Loucy (cell line): Measurements from ENCODE around the gene SALL2.
A peak's percentile ranks its signal among the peaks of the same experiment; 100 is the strongest.

Experiments
- H2AFZ ChIP-seq: fragments of 200-600 bp; sonication (generic); 2 replicates; pipeline ENCODE4 v1.6.0; 2016; ENCODE audit warnings: antibody characterized with exemption, mild to moderate bottlenecking, low read length, moderate library complexity
- H3F3A ChIP-seq: fragments of 200-600 bp; 2 replicates; pipeline ENCODE4 v1.6.0; 2016; ENCODE audit warnings: antibody characterized with exemption, low read depth, mild to moderate bottlenecking
- H3K27me3 ChIP-seq: fragments of 200-600 bp; sonication (generic); 2 replicates; pipeline ENCODE4 v1.6.1; 2014; ENCODE audit warnings: low read length, mild to moderate bottlenecking; ENCODE audit not compliant: insufficient read depth, poor library complexity, severe bottlenecking
- H3K36me3 ChIP-seq: fragments of 200-600 bp; sonication (generic); 2 replicates; pipeline ENCODE4 v1.6.1; 2016; ENCODE audit warnings: low read length; ENCODE audit not compliant: insufficient read depth
- H3K4me1 ChIP-seq: fragments of 200-600 bp; sonication (generic); 2 replicates; pipeline ENCODE4 v1.5.1; 2014; ENCODE audit warnings: low read length, mild to moderate bottlenecking; ENCODE audit not compliant: insufficient read depth, poor library complexity, severe bottlenecking
- H3K4me2 ChIP-seq: fragments of 200-600 bp; sonication (generic); 2 replicates; pipeline ENCODE4 v1.6.0; 2014; ENCODE audit warnings: antibody characterized with exemption, low read length, low read depth, mild to moderate bottlenecking; ENCODE audit not compliant: poor library complexity, severe bottlenecking
- H3K4me3 ChIP-seq: fragments of 200-600 bp; sonication (generic); 2 replicates; pipeline ENCODE4 v1.5.1; 2014; ENCODE audit warnings: low read length, mild to moderate bottlenecking, mixed read lengths; ENCODE audit not compliant: poor library complexity, severe bottlenecking
- H3K79me2 ChIP-seq: fragments of 200-600 bp; sonication (generic); 2 replicates; pipeline ENCODE4 v1.6.1; 2014; ENCODE audit warnings: low read length; ENCODE audit not compliant: insufficient read depth
- H3K9ac ChIP-seq: fragments of 200-600 bp; sonication (generic); 2 replicates; pipeline ENCODE4 v1.6.0; 2014; ENCODE audit warnings: mild to moderate bottlenecking, low read depth, low read length, moderate library complexity; ENCODE audit not compliant: poor library complexity, severe bottlenecking
- H3K9me2 ChIP-seq: fragments of 200-600 bp; sonication (generic); replicated peaks from 2 replicates; pipeline ENCODE4 v1.6.1; 2016; ENCODE audit warnings: low read depth, low read length, mixed read lengths
- H3K9me3 ChIP-seq: fragments of 200-600 bp; sonication (generic); 2 replicates; pipeline ENCODE4 v1.6.1; 2014; ENCODE audit warnings: mild to moderate bottlenecking, antibody characterized with exemption, low read length, low read depth; ENCODE audit not compliant: insufficient read depth
- H4K20me1 ChIP-seq: fragments of 200-600 bp; sonication (generic); 2 replicates; pipeline ENCODE4 v1.6.0; 2014; ENCODE audit warnings: antibody characterized with exemption, low read length, mild to moderate bottlenecking; ENCODE audit not compliant: insufficient read depth, poor library complexity, severe bottlenecking
- EZH2phosphoT487 ChIP-seq: fragments of 200-600 bp; IDR thresholded peaks from 2 replicates; pipeline ENCODE4 v1.6.1; 2018; ENCODE audit warnings: antibody characterized with exemption, mild to moderate bottlenecking, moderate library complexity, borderline replicate concordance
- TF ChIP-seq, protein P1 (sequence below): fragments of 200-600 bp; sonication (generic); conservative IDR thresholded peaks from 2 replicates; pipeline ENCODE4 v1.5.1; 2014; ENCODE audit warnings: mild to moderate bottlenecking, antibody characterized with exemption, low read length

The SALL2 gene

DNA sequence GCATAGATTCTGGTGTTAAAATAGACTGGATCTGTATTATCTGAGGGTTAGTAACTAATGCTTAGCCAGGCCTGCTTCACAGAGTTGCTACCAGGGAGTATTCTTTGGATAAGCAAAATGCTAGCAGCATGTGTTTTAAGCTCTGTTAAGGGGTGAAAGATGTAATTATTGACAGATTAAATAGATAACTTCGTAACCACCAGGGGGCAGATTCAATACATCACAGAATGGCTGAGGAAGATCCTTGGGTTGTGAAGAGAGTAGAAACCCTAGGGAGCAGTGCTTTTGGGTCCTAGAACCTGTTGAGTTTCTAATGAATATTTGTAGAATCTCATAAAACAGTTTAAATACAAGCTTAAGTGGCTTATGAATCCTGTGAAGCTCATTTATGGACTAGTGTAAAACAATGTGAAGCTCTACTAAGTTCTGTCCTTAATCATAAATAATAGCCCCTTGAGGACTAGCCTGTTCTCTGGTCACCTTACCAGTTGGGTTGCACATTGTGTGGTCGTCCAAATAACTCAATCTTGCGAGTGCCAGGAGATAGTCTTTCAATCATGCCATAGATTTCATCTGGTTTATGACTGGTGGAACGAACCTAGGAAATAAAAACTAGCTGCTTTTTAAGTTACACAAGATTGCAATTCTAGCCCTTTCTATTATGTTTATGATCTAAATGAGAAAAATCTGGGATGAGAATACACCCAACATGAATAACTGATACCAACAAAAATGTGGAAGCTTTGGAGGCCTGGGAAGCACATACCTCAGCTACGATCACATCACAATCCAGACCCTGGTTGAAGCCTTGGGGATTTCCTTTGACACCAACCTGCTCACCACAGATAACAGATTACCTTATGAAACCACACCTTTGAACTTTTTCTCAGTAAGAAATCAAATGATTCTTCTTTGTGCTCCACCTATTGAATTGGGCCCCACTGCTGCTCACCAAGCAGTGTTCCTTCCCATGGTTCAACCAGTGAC is 27.3 kb downstream of the SALL2 start:
- no peaks in the 10 kb centered on the region for H3K27me3 ChIP-seq
- H3F3A ChIP-seq, result no peaks in the 10 kb centered on the region; the same call in 1 of the 2 replicates
- no peaks in the 10 kb centered on the region for H4K20me1 ChIP-seq
- no peaks in the 10 kb centered on the region for H3K4me1 ChIP-seq
- no peaks in the 10 kb centered on the region for H3K9me2 ChIP-seq
- H3K9ac ChIP-seq, result no peak overlapping the region
- H3K4me3 ChIP-seq, result no peak overlapping the region
- no peak overlapping the region for H2AFZ ChIP-seq
- H3K79me2 ChIP-seq, result 0 out of 2 replicates have a peak, but pooled peaks cover 7% of the 10 kb centered on the region
- no peak for TF ChIP-seq EZH2phosphoT487
- TF ChIP-seq, protein P1, sequence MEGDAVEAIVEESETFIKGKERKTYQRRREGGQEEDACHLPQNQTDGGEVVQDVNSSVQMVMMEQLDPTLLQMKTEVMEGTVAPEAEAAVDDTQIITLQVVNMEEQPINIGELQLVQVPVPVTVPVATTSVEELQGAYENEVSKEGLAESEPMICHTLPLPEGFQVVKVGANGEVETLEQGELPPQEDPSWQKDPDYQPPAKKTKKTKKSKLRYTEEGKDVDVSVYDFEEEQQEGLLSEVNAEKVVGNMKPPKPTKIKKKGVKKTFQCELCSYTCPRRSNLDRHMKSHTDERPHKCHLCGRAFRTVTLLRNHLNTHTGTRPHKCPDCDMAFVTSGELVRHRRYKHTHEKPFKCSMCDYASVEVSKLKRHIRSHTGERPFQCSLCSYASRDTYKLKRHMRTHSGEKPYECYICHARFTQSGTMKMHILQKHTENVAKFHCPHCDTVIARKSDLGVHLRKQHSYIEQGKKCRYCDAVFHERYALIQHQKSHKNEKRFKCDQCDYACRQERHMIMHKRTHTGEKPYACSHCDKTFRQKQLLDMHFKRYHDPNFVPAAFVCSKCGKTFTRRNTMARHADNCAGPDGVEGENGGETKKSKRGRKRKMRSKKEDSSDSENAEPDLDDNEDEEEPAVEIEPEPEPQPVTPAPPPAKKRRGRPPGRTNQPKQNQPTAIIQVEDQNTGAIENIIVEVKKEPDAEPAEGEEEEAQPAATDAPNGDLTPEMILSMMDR, result peak; percentile 69
- H3K4me2 ChIP-seq, result no peak overlapping the region
- H3K36me3 ChIP-seq, result peaks cover 84% of the 10 kb centered on the region
- no peaks in the 10 kb centered on the region for H3K9me3 ChIP-seq

DNA sequence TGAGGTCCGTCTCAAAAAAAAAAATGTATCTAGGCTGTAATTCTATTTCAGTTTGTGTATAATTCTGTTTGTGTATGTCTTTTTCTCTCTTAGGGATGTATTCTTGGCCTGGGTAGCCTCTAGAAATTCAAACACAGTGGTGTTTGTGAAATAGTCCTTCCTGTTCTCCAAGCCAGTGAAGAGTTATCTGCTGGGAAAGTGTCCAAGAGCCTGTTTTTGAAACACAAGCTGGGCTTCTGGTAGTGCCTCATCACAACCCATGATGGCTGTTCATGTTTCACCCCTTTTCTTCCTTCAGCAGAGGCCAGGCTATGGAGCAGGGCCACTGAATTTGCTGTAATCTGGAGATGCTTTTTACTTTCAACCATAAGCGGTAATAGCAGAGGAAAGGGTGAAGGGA is 29.7 kb downstream of the SALL2 start:
- Histone ChIP-seq H3K36me3 (peaks cover 78% of the 10 kb centered on the region), H3K27me3 (no peaks in the 10 kb centered on the region), H3K4me1 (no peaks in the 10 kb centered on the region), H3K4me3 (no peak overlapping the region), H3K9ac (no peak overlapping the region), H3K79me2 (no peaks in the 10 kb centered on the region), H3K4me2 (no peak overlapping the region), H4K20me1 (no peaks in the 10 kb centered on the region), H3K9me3 (no peaks in the 10 kb centered on the region), H2AFZ (no peak overlapping the region), H3F3A (no peaks in the 10 kb centered on the region; the same call in 1 of the 2 replicates), H3K9me2 (no peaks in the 10 kb centered on the region)
- TF ChIP-seq EZH2phosphoT487, result no peak
- TF ChIP-seq, protein P1, result no peak

DNA sequence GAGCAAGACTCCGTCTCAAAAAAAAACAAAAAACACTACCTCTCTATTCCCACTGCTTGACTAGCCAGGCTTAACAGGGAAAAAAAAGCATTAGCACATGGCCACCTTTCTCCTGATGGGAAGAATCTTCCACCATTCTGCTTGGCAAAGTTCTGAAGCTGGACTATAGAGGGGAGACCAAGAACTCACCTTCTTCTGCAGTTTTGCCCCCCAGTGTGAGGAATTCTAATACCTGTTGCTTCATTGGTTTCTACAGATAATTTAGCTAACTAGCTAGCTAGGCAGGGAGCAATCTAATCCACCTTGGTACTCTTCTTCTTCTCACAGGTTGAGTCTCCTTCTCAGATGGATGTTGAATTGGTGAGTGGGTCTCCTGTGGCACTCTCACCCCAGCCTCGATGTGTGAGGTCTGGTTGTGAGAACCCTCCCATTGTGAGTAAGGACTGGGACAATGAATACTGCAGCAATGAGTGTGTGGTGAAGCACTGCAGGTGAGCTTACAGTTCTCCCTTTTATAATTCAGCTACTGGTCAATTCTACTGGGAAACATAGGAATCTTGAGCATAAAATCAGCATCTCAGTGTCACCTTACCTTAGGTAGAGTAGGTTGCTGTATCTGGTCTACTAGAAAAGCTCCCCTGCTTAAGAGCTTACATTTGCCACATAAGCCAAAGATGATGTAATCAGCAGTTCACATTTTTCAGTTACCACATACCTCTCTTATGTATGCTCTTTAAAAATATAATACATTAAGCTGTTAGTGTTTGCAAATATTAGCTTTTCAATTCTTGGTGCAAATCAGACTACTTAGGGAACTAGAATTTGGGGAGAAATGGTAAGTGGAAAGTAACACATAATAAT is 31.0 kb downstream of the SALL2 start:
- no peaks in the 10 kb centered on the region; the same call in 1 of the 2 replicates for H3F3A ChIP-seq
- no peaks in the 10 kb centered on the region for H3K9me3 ChIP-seq
- no peak overlapping the region for H3K9ac ChIP-seq
- H2AFZ ChIP-seq, result no peak overlapping the region
- no peak overlapping the region for H3K4me3 ChIP-seq
- H3K9me2 ChIP-seq, result no peaks in the 10 kb centered on the region
- peaks cover 75% of the 10 kb centered on the region for H3K36me3 ChIP-seq
- H3K4me2 ChIP-seq, result no peak overlapping the region
- no peaks in the 10 kb centered on the region for H4K20me1 ChIP-seq
- TF ChIP-seq EZH2phosphoT487, result no peak
- TF ChIP-seq, protein P1, result no peak
- no peaks in the 10 kb centered on the region for H3K79me2 ChIP-seq
- H3K27me3 ChIP-seq, result no peaks in the 10 kb centered on the region
- H3K4me1 ChIP-seq, result no peaks in the 10 kb centered on the region
